ENCODE data around the gene SIGLEC10.

SIGLEC10 gene

DNA sequence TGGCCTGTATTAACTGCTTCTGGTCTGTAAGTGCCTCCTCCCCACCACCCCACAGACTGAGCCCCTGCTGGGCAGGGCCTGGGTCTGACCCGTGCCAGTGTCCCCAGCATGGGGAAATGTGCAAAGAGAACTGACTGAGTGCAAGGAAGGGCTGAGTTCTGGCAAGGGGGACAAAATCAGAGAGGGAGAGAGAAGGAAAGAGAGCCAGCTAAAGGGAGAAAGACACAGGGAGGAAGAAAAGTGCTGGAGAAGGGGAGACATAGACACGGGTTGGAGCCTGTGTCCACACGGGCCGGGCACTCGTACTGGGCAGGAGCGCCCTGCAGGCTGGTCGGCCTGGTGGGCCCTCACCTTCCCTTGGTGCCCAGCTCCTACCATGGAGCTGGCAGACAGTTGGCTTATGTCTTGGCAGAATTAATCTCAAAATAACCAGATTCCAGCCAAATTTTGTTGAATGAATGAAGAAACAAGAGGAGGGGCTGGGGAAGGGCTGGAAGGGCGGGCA lies 46.2 kb downstream of the SIGLEC10 start:
- H3K4me1 ChIP-seq (ENCODE audit: low read length): peaks cover 12% of the 10 kb centered on the region
- no peaks in the 10 kb centered on the region for H3K36me3 ChIP-seq (replicated peaks; ENCODE audit: low read depth, low read length)
- no peaks in the 10 kb centered on the region for H3K27me3 ChIP-seq (ENCODE audit: low read depth, low read length)
- no peaks in the 10 kb centered on the region for H3K9me3 ChIP-seq (ENCODE audit: insufficient read depth, low read length)
- no peak overlapping the region for H3K27ac ChIP-seq (ENCODE audit: low read length)
- no peak overlapping the region for H2AFZ ChIP-seq (ENCODE audit: low read depth, low read length)
- H3K4me3 ChIP-seq (ENCODE audit: low read length): no peak overlapping the region
- no peak for TF ChIP-seq EZH2phosphoT487 (IDR thresholded peaks at IDR 0.05; ENCODE audit: low read depth)
- TF ChIP-seq, protein P1, sequence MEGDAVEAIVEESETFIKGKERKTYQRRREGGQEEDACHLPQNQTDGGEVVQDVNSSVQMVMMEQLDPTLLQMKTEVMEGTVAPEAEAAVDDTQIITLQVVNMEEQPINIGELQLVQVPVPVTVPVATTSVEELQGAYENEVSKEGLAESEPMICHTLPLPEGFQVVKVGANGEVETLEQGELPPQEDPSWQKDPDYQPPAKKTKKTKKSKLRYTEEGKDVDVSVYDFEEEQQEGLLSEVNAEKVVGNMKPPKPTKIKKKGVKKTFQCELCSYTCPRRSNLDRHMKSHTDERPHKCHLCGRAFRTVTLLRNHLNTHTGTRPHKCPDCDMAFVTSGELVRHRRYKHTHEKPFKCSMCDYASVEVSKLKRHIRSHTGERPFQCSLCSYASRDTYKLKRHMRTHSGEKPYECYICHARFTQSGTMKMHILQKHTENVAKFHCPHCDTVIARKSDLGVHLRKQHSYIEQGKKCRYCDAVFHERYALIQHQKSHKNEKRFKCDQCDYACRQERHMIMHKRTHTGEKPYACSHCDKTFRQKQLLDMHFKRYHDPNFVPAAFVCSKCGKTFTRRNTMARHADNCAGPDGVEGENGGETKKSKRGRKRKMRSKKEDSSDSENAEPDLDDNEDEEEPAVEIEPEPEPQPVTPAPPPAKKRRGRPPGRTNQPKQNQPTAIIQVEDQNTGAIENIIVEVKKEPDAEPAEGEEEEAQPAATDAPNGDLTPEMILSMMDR (IDR thresholded peaks at IDR 0.05; ENCODE audit: low read depth, low read length): no peak
- H3K79me2 ChIP-seq (ENCODE audit: low read length): peaks cover 9% of the 10 kb centered on the region; the same call in 1 of the 2 replicates
- H4K20me1 ChIP-seq (ENCODE audit: insufficient read depth, low read length): no peaks in the 10 kb centered on the region
- no peak overlapping the region for H3K9ac ChIP-seq (ENCODE audit: low read length)
- H3K4me2 ChIP-seq (ENCODE audit: low read length): no peak overlapping the region

DNA sequence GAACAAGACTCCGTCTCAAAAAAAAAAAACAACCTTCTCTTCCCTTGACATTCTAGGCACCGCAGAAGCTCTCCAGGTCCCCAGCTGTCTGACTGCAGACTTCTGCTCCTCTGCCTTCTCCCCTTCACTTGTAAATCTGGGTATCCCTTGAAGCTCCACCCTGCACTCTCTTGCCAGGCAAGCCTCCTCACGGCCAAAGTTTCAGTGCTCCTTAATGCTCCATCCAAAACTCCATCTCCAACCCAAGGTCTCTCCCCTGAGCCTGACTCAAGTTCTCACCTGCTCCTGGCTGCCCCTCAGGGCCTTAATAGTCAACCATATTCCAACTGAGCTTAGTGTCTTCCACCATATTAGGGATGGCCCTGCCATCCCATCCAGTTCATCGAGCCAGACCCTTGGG lies 47.2 kb downstream of the SIGLEC10 start:
- Histone ChIP-seq H2AFZ (ENCODE audit: low read depth, low read length) (no peak overlapping the region), H3K4me1 (ENCODE audit: low read length) (peaks cover 11% of the 10 kb centered on the region), H3K4me2 (ENCODE audit: low read length) (no peak overlapping the region), H3K79me2 (ENCODE audit: low read length) (peaks cover 17% of the 10 kb centered on the region), H3K36me3 (replicated peaks; ENCODE audit: low read depth, low read length) (no peaks in the 10 kb centered on the region), H3K27ac (ENCODE audit: low read length) (no peak overlapping the region), H3K9me3 (ENCODE audit: insufficient read depth, low read length) (no peaks in the 10 kb centered on the region), H3K27me3 (ENCODE audit: low read depth, low read length) (no peaks in the 10 kb centered on the region), H3K9ac (ENCODE audit: low read length) (no peak overlapping the region), H3K4me3 (ENCODE audit: low read length) (no peak overlapping the region), H4K20me1 (ENCODE audit: insufficient read depth, low read length) (no peaks in the 10 kb centered on the region)
- TF ChIP-seq, protein P1 (IDR thresholded peaks at IDR 0.05; ENCODE audit: low read depth, low read length): no peak
- TF ChIP-seq EZH2phosphoT487 (IDR thresholded peaks at IDR 0.05; ENCODE audit: low read depth): no peak

DNA sequence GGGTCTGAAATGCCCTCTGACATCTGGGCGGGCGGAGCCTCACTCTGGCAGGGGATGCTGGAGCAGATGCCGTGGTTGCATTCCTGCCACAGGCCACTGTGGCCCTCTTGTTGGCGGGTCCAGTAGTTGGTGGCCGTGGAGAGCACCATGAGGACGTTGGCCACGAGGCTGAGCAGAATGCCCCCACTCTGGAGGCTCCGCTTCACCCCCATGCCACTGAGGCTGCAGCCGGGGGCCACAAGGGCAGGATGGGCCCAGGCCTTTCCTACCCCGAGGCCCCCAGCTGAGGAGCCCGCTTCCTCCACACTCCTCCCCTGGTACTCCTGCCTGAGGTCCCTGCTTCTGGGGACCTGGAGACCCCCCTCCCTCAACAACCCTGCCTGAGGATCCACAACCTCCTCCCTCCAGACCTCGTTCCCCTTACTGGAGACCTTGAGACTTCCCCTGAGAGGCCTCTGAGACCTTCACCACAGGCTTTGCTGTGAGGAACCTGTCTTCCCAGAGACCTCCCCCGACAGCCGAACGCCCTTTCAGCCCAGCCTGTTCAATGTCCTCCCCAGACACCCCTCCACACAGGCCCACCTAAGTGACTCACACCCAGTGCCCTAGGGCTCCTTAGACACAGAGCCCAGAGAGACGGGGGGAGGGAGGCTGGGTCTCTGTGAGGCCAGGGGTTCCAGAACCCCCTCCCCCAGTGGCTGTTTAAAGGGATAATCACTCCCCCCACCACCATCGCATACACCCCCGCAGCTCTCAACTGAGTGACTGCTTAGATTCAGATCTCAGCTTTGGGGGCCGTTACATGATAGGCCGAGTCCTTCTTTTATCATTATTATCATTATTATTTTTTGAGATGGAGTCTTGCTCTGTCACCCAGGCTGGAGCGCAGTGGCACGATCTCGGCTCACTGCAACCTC lies 48.8 kb downstream of the SIGLEC10 start, which contains the start of gene CLDND2:
CLDND2 (minus strand) TSS at position 638 of the 917 bp plus-strand sequence; CDS start at position 212, 426 bp downstream.
- Histone ChIP-seq H3K27me3 (ENCODE audit: low read depth, low read length) (no peaks in the 10 kb centered on the region), H3K36me3 (replicated peaks; ENCODE audit: low read depth, low read length) (no peaks in the 10 kb centered on the region), H3K9ac (ENCODE audit: low read length) (peak within 1 kb of the TSS; percentile 93), H3K4me1 (ENCODE audit: low read length) (peaks cover 12% of the 10 kb centered on the region), H3K27ac (ENCODE audit: low read length) (peak within 1 kb of the TSS; percentile 56), H4K20me1 (ENCODE audit: insufficient read depth, low read length) (no peaks in the 10 kb centered on the region), H3K9me3 (ENCODE audit: insufficient read depth, low read length) (no peaks in the 10 kb centered on the region), H3K79me2 (ENCODE audit: low read length) (peaks cover 19% of the 10 kb centered on the region), H2AFZ (ENCODE audit: low read depth, low read length) (peak within 1 kb of the TSS; percentile 65), H3K4me3 (ENCODE audit: low read length) (peak within 1 kb of the TSS; percentile 95), H3K4me2 (ENCODE audit: low read length) (peak within 1 kb of the TSS; percentile 91)
- TF ChIP-seq, protein P1 (IDR thresholded peaks at IDR 0.05; ENCODE audit: low read depth, low read length): no peak
- TF ChIP-seq EZH2phosphoT487 (IDR thresholded peaks at IDR 0.05; ENCODE audit: low read depth): no peak
